Measurements from ENCODE around the gene PPP1R16B. TPM values are rescaled to one million over a fixed set of nuclear protein-coding genes. Genes with fewer than 3 reads are reported as not detected.
A peak's percentile ranks its signal among the peaks of the same experiment; 100 is the strongest.
"Not testable (repeated sequence)": the region's sequence is repeated elsewhere in the genome, so short reads cannot be mapped to it uniquely, and the experiment has no call there.

The PPP1R16B gene
- total RNA-seq, 6 donors from 2014 or later = 7.4 to 16.8 (median 8.8) TPM

GRCh38 chr20:38811769-38812168 lies 6.3 kb downstream of the PPP1R16B start:
- TF ChIP-seq CTCF (IDR thresholded peaks at IDR 0.05) = no peak
- no peak for TF ChIP-seq POLR2A (IDR thresholded peaks at IDR 0.05)
- TF ChIP-seq EP300 (IDR thresholded peaks at IDR 0.05) = no peak
- no peak for TF ChIP-seq POLR2AphosphoS5 (IDR thresholded peaks at IDR 0.05)
- WGBS, 2 donors = 73 to 80% methylated on average over 4 of the region's 4 CpGs
- ATAC-seq (ENCODE audit: low FRiP score in 2 of 2) (no peak), DNase-seq (no peak)
- Histone ChIP-seq H3K4me1 (peaks cover 12 to 44% (median 21%) of the 10 kb centered on the region in 4 donors), H3K4me3 (no peak overlapping the region), H3K27me3 (peaks cover 0 to 3% (median 2%) of the 10 kb centered on the region in 4 donors), H3K9me3 (no peaks in the 10 kb centered on the region), H3K36me3 (no peaks in the 10 kb centered on the region), H3K27ac (peak overlapping the region in 2 of 4 donors; percentile 42 to 61)

GRCh38 chr20:38812182-38812581 lies 6.7 kb downstream of the PPP1R16B start:
- no peak for TF ChIP-seq POLR2A (IDR thresholded peaks at IDR 0.05)
- no peak for TF ChIP-seq CTCF (IDR thresholded peaks at IDR 0.05)
- TF ChIP-seq EP300 (IDR thresholded peaks at IDR 0.05) = no peak
- no peak for TF ChIP-seq POLR2AphosphoS5 (IDR thresholded peaks at IDR 0.05)
- DNase-seq (no peak), ATAC-seq (ENCODE audit: low FRiP score in 2 of 2) (no peak)
- H3K27ac ChIP-seq = peak overlapping the region in 2 of 4 donors; percentile 42 to 61
- H3K4me1 ChIP-seq = peaks cover 10 to 40% (median 17%) of the 10 kb centered on the region in 4 donors
- WGBS, 2 donors = 49 to 54% methylated on average over 5 of the region's 5 CpGs
- H3K4me3 ChIP-seq = no peak overlapping the region
- H3K9me3 ChIP-seq = no peaks in the 10 kb centered on the region
- peaks cover 0 to 2% (median 0%) of the 10 kb centered on the region in 4 donors for H3K27me3 ChIP-seq
- no peaks in the 10 kb centered on the region for H3K36me3 ChIP-seq

GRCh38 chr20:38812709-38813573 lies 7.4 kb downstream of the PPP1R16B start:
- peak overlapping the region in 2 of 4 donors; percentile 42 to 61 for H3K27ac ChIP-seq
- no peak for TF ChIP-seq CTCF (IDR thresholded peaks at IDR 0.05)
- no peak for TF ChIP-seq POLR2AphosphoS5 (IDR thresholded peaks at IDR 0.05)
- no peak for TF ChIP-seq POLR2A (IDR thresholded peaks at IDR 0.05)
- no peak for TF ChIP-seq EP300 (IDR thresholded peaks at IDR 0.05)
- no peak overlapping the region for H3K4me3 ChIP-seq
- H3K4me1 ChIP-seq = peaks cover 5 to 33% (median 15%) of the 10 kb centered on the region in 4 donors
- H3K36me3 ChIP-seq = no peaks in the 10 kb centered on the region
- no peak for ATAC-seq (ENCODE audit: low FRiP score in 2 of 2)
- no peaks in the 10 kb centered on the region for H3K27me3 ChIP-seq
- DNase-seq = no peak
- no peaks in the 10 kb centered on the region for H3K9me3 ChIP-seq
- WGBS, 2 donors = 79 to 88% methylated on average over 4 of the region's 4 CpGs

GRCh38 chr20:38813574-38813962 lies 8.1 kb downstream of the PPP1R16B start:
- not testable (repeated sequence) for H3K4me3 ChIP-seq; H3K36me3 ChIP-seq; ATAC-seq (ENCODE audit: low FRiP score in 2 of 2); H3K27me3 ChIP-seq; H3K9me3 ChIP-seq; H3K27ac ChIP-seq; DNase-seq
- peaks cover 3 to 33% (median 11%) of the 10 kb centered on the region in 4 donors for H3K4me1 ChIP-seq
- WGBS, 2 donors = 95 to 97% methylated on average over 6 of the region's 6 CpGs

- H3K27ac ChIP-seq = no peak overlapping the region
- no peak overlapping the region for H3K4me3 ChIP-seq
- no peaks in the 10 kb centered on the region for H3K27me3 ChIP-seq
- H3K4me1 ChIP-seq = peaks cover 0 to 24% (median 8%) of the 10 kb centered on the region in 4 donors
- no peak for DNase-seq
- ATAC-seq (ENCODE audit: low FRiP score in 2 of 2) = no peak
- H3K9me3 ChIP-seq = no peaks in the 10 kb centered on the region
- no peaks in the 10 kb centered on the region for H3K36me3 ChIP-seq
- no peak for TF ChIP-seq POLR2A (IDR thresholded peaks at IDR 0.05)
- no peak for TF ChIP-seq EP300 (IDR thresholded peaks at IDR 0.05)
- no peak for TF ChIP-seq CTCF (IDR thresholded peaks at IDR 0.05)
- no peak for TF ChIP-seq POLR2AphosphoS5 (IDR thresholded peaks at IDR 0.05)
Measured at GRCh38 chr20:38815446-38815845, 9.9 kb downstream of the PPP1R16B start.

Measured in upper lobe of left lung (tissue), 6 donors.